Measurements from ENCODE around the gene ELP4.

The ELP4 gene

DNA sequence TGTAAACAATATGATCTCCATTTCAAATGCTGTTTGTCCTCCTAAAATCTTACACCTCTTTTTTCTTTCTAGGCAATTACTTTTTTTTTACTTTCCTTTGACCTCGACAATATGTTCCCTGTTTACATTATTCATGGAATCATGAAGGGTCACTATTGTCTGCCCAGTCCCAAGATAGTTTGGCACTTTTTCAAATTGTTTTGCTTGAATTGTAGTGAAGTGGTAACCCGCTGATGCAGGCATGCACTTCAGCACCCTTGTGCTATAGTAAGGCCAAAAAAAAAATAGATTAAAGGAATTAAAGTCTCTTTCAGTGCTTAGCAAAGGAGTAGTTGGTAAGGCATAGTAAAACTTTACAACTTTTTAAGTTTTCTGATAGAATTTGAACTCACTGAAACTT, 210.7 kb downstream of the ELP4 start:
- no peaks in the 10 kb centered on the region for H3K4me1 ChIP-seq (ENCODE audit: insufficient read depth, low read length)
- no peaks in the 10 kb centered on the region for H3K36me3 ChIP-seq (ENCODE audit: insufficient read depth, low read length)
- no peak overlapping the region for H3K4me3 ChIP-seq (ENCODE audit: low read depth in 1 of 2, low read length in 2 of 2)
- H2AFZ ChIP-seq (ENCODE audit: low read depth, low read length): no peak overlapping the region
- H3K27ac ChIP-seq (ENCODE audit: low read length): no peak overlapping the region
- H3K9ac ChIP-seq (ENCODE audit: low read depth, low read length): no peak overlapping the region
- H3K79me2 ChIP-seq (ENCODE audit: insufficient read depth, low read length): no peaks in the 10 kb centered on the region
- ATAC-seq (ENCODE audit: insufficient read depth, low read depth) (no peak), DNase-seq (no peak)
- H3K27me3 ChIP-seq (ENCODE audit: insufficient read depth, low read length, poor library complexity): no peaks in the 10 kb centered on the region
- no peaks in the 10 kb centered on the region for H3K9me3 ChIP-seq (ENCODE audit: insufficient read depth, low read length, severe bottlenecking)
- H4K20me1 ChIP-seq (ENCODE audit: insufficient read depth, low read length): no peaks in the 10 kb centered on the region
- TF ChIP-seq, protein P1, sequence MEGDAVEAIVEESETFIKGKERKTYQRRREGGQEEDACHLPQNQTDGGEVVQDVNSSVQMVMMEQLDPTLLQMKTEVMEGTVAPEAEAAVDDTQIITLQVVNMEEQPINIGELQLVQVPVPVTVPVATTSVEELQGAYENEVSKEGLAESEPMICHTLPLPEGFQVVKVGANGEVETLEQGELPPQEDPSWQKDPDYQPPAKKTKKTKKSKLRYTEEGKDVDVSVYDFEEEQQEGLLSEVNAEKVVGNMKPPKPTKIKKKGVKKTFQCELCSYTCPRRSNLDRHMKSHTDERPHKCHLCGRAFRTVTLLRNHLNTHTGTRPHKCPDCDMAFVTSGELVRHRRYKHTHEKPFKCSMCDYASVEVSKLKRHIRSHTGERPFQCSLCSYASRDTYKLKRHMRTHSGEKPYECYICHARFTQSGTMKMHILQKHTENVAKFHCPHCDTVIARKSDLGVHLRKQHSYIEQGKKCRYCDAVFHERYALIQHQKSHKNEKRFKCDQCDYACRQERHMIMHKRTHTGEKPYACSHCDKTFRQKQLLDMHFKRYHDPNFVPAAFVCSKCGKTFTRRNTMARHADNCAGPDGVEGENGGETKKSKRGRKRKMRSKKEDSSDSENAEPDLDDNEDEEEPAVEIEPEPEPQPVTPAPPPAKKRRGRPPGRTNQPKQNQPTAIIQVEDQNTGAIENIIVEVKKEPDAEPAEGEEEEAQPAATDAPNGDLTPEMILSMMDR (IDR thresholded peaks at IDR 0.05; ENCODE audit: borderline replicate concordance, extremely low read depth, low read length, poor library complexity, severe bottlenecking): no peak
- no peak for TF ChIP-seq EZH2 (IDR thresholded peaks at IDR 0.05; ENCODE audit: borderline replicate concordance, low read depth, low read length, severe bottlenecking)
- H3K4me2 ChIP-seq (ENCODE audit: insufficient read depth, low read length): no peak overlapping the region

DNA sequence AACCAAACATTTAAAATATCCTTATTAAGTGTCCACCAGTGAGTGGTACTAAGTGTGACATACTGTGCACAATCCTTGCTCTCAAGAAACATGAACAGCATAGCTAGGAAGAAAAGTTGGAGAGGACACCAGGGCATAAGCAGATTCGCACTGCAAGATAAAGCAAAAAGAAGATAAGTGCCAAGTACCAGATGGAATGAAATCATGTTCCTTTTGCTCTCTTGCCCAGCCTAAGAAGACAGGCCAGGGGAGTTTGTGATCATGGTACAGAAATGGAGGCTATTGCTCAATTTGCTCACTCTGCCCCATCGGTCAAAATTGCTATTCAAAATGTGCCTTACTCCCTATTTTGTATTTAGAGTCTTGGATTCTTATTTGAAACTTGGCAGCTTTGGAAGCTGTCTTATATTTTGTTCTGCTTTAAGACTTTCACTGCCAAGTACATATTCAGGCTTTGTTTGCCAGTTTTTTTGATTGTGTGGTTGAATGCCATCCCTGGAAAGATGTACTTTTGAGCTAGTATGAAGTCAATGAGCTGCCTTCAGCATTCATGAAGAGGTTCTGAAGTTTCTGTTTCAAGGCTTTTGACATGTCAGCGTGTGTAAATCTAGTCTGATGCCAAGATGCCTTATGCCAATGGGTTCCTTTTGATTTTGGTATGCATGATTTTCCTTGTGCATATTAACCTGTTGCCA, 211.3 kb downstream of the ELP4 start:
- Histone ChIP-seq H4K20me1 (ENCODE audit: insufficient read depth, low read length) (no peaks in the 10 kb centered on the region), H3K27me3 (ENCODE audit: insufficient read depth, low read length, poor library complexity) (no peaks in the 10 kb centered on the region), H3K9me3 (ENCODE audit: insufficient read depth, low read length, severe bottlenecking) (no peaks in the 10 kb centered on the region), H3K79me2 (ENCODE audit: insufficient read depth, low read length) (no peaks in the 10 kb centered on the region), H3K4me1 (ENCODE audit: insufficient read depth, low read length) (no peaks in the 10 kb centered on the region), H3K36me3 (ENCODE audit: insufficient read depth, low read length) (no peaks in the 10 kb centered on the region), H2AFZ (ENCODE audit: low read depth, low read length) (no peak overlapping the region), H3K4me2 (ENCODE audit: insufficient read depth, low read length) (no peak overlapping the region), H3K27ac (ENCODE audit: low read length) (no peak overlapping the region), H3K9ac (ENCODE audit: low read depth, low read length) (no peak overlapping the region), H3K4me3 (ENCODE audit: low read depth in 1 of 2, low read length in 2 of 2) (no peak overlapping the region)
- DNase-seq (no peak), ATAC-seq (ENCODE audit: insufficient read depth, low read depth) (no peak)
- TF ChIP-seq, protein P1 (IDR thresholded peaks at IDR 0.05; ENCODE audit: borderline replicate concordance, extremely low read depth, low read length, poor library complexity, severe bottlenecking): no peak
- no peak for TF ChIP-seq EZH2 (IDR thresholded peaks at IDR 0.05; ENCODE audit: borderline replicate concordance, low read depth, low read length, severe bottlenecking)

DNA sequence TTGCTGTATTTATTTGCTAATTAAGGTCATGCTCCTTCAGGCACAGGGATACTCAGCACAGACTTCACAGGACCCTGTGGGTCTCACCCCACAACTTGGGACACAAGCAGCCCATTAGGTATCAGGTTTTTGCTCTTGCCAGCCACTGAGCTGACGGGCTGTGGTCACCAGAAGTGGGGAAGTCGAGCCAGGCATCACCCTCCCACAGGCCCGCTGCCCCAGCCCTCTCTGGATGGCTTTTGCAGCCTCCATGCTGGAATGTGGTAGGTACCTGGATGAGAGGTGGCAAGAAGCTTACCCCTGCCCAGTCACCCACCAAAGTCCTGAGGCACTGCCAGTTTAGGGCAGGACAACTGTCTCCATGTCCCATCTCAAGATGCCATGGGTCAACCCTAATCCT, 213.2 kb downstream of the ELP4 start:
- DNase-seq: no peak
- Histone ChIP-seq H3K4me3 (ENCODE audit: low read depth in 1 of 2, low read length in 2 of 2) (no peak overlapping the region), H3K36me3 (ENCODE audit: insufficient read depth, low read length) (no peaks in the 10 kb centered on the region), H3K9me3 (ENCODE audit: insufficient read depth, low read length, severe bottlenecking) (no peaks in the 10 kb centered on the region), H3K27ac (ENCODE audit: low read length) (no peak overlapping the region), H3K4me1 (ENCODE audit: insufficient read depth, low read length) (no peaks in the 10 kb centered on the region), H4K20me1 (ENCODE audit: insufficient read depth, low read length) (no peaks in the 10 kb centered on the region), H3K9ac (ENCODE audit: low read depth, low read length) (no peak overlapping the region), H2AFZ (ENCODE audit: low read depth, low read length) (no peak overlapping the region), H3K4me2 (ENCODE audit: insufficient read depth, low read length) (no peak overlapping the region), H3K79me2 (ENCODE audit: insufficient read depth, low read length) (no peaks in the 10 kb centered on the region), H3K27me3 (ENCODE audit: insufficient read depth, low read length, poor library complexity) (no peaks in the 10 kb centered on the region)
- TF ChIP-seq, protein P1 (IDR thresholded peaks at IDR 0.05; ENCODE audit: borderline replicate concordance, extremely low read depth, low read length, poor library complexity, severe bottlenecking): no peak
- no peak for TF ChIP-seq EZH2 (IDR thresholded peaks at IDR 0.05; ENCODE audit: borderline replicate concordance, low read depth, low read length, severe bottlenecking)
- ATAC-seq (ENCODE audit: insufficient read depth, low read depth): no peak
